Measurements from ENCODE around the gene SRGAP3.

Gene SRGAP3

DNA sequence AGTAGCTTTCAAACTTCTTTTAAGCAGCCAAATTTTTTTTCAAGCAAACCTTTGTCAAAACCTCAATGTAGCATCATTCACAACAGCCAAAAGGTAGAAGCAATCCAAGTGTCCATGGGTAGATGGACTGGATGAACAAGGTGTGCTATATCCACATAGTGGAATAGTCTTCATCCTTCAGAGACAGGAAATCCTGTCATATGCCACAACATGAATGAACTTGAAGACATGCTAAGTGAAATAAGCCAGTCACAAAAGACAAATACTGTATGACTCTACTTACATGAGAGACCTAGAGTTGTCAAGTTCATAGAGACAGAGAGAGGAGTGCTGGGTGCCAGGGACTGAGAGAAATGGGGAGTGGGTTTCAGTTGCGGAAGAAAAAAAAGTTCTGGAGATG, 87.6 kb downstream of the SRGAP3 start:
- peaks cover 5% of the 10 kb centered on the region; the same call in 1 of the 2 replicates for H3K4me1 ChIP-seq (ENCODE audit: low read length)
- H3K4me2 ChIP-seq (ENCODE audit: low read length): no peak overlapping the region
- no peak overlapping the region for H3K9ac ChIP-seq (ENCODE audit: low read length)
- no peaks in the 10 kb centered on the region for H3K79me2 ChIP-seq (ENCODE audit: low read length)
- no peaks in the 10 kb centered on the region for H4K20me1 ChIP-seq (ENCODE audit: insufficient read depth, low read length)
- H3K9me3 ChIP-seq (ENCODE audit: insufficient read depth, low read length): no peaks in the 10 kb centered on the region
- TF ChIP-seq EZH2phosphoT487 (IDR thresholded peaks at IDR 0.05; ENCODE audit: low read depth): no peak
- TF ChIP-seq, protein P1, sequence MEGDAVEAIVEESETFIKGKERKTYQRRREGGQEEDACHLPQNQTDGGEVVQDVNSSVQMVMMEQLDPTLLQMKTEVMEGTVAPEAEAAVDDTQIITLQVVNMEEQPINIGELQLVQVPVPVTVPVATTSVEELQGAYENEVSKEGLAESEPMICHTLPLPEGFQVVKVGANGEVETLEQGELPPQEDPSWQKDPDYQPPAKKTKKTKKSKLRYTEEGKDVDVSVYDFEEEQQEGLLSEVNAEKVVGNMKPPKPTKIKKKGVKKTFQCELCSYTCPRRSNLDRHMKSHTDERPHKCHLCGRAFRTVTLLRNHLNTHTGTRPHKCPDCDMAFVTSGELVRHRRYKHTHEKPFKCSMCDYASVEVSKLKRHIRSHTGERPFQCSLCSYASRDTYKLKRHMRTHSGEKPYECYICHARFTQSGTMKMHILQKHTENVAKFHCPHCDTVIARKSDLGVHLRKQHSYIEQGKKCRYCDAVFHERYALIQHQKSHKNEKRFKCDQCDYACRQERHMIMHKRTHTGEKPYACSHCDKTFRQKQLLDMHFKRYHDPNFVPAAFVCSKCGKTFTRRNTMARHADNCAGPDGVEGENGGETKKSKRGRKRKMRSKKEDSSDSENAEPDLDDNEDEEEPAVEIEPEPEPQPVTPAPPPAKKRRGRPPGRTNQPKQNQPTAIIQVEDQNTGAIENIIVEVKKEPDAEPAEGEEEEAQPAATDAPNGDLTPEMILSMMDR (IDR thresholded peaks at IDR 0.05; ENCODE audit: low read depth, low read length): no peak
- no peaks in the 10 kb centered on the region for H3K27me3 ChIP-seq (ENCODE audit: low read depth, low read length)
- no peaks in the 10 kb centered on the region for H3K36me3 ChIP-seq (replicated peaks; ENCODE audit: low read depth, low read length)
- H2AFZ ChIP-seq (ENCODE audit: low read depth, low read length): no peak overlapping the region
- H3K4me3 ChIP-seq (ENCODE audit: low read length): no peak overlapping the region
- no peak overlapping the region for H3K27ac ChIP-seq (ENCODE audit: low read length)

DNA sequence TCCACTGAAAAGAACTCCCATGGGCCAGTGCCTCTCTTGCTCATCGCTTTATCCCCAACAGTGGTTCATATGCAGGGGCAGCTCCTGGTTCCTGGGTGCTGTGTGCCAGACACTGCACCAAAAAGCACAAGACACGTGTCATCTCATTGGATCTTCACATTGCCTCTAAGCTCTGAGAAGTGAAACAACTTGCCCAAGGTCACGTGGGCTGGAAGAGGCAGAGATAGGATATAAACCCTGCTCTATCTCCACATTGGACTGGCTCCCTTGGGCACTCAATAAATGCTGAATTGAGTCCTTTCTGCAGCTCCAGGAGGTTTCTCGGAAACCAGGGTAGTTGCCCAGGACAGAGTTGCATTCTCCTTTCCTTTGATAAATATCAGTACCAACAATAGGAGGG, 88.1 kb downstream of the SRGAP3 start:
- no peak for TF ChIP-seq EZH2phosphoT487 (IDR thresholded peaks at IDR 0.05; ENCODE audit: low read depth)
- TF ChIP-seq, protein P1 (IDR thresholded peaks at IDR 0.05; ENCODE audit: low read depth, low read length): no peak
- Histone ChIP-seq H2AFZ (ENCODE audit: low read depth, low read length) (no peak overlapping the region), H3K79me2 (ENCODE audit: low read length) (no peaks in the 10 kb centered on the region), H3K4me3 (ENCODE audit: low read length) (no peak overlapping the region), H3K36me3 (replicated peaks; ENCODE audit: low read depth, low read length) (no peaks in the 10 kb centered on the region), H3K27me3 (ENCODE audit: low read depth, low read length) (no peaks in the 10 kb centered on the region), H3K9me3 (ENCODE audit: insufficient read depth, low read length) (no peaks in the 10 kb centered on the region), H3K9ac (ENCODE audit: low read length) (no peak overlapping the region), H3K4me1 (ENCODE audit: low read length) (peaks cover 5% of the 10 kb centered on the region; the same call in 1 of the 2 replicates), H4K20me1 (ENCODE audit: insufficient read depth, low read length) (no peaks in the 10 kb centered on the region), H3K4me2 (ENCODE audit: low read length) (no peak overlapping the region), H3K27ac (ENCODE audit: low read length) (no peak overlapping the region)

DNA sequence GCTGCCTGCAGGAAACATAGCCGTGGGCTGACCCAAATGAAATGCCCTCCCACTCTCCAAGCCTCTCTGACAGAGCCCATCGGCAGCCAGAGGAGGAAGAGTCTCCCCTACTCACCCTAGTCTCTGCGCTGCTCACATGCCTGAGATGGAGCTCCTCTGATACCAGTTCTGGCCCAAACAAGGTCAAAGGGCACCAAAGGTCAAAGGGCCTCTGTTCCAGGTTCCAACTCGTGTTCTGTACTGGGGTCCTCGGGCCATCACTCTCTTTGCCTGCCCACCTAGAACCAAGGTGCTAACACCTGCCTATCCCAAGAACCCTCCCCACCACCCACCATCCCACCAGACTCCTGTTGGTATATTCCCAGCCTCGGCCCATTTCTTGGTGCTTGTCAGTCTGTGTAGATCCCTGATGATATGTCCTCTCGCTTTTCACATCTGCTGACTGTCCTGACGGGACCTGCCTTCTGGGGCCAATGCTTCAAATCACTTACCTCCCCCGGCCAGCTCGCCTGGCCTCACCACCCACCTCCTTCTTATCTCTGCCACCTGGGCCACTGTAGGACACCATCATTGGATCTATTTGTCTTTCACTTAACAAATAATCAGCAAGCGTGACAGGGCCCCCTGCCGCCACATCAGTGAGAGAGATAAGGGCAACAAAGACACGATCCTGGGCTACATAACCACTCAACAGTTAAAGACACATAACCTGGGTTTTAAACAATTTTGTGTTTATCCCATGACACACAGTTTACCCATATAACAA, 90.4 kb downstream of the SRGAP3 start:
- Histone ChIP-seq H3K79me2 (ENCODE audit: low read length) (no peaks in the 10 kb centered on the region), H3K27ac (ENCODE audit: low read length) (no peak overlapping the region), H3K4me1 (ENCODE audit: low read length) (peaks cover 5% of the 10 kb centered on the region; the same call in 1 of the 2 replicates), H2AFZ (ENCODE audit: low read depth, low read length) (no peak overlapping the region), H3K9me3 (ENCODE audit: insufficient read depth, low read length) (no peaks in the 10 kb centered on the region), H4K20me1 (ENCODE audit: insufficient read depth, low read length) (no peaks in the 10 kb centered on the region), H3K4me2 (ENCODE audit: low read length) (no peak overlapping the region), H3K9ac (ENCODE audit: low read length) (no peak overlapping the region), H3K4me3 (ENCODE audit: low read length) (no peak overlapping the region), H3K36me3 (replicated peaks; ENCODE audit: low read depth, low read length) (no peaks in the 10 kb centered on the region), H3K27me3 (ENCODE audit: low read depth, low read length) (no peaks in the 10 kb centered on the region)
- TF ChIP-seq EZH2phosphoT487 (IDR thresholded peaks at IDR 0.05; ENCODE audit: low read depth): no peak
- TF ChIP-seq, protein P1 (IDR thresholded peaks at IDR 0.05; ENCODE audit: low read depth, low read length): no peak

DNA sequence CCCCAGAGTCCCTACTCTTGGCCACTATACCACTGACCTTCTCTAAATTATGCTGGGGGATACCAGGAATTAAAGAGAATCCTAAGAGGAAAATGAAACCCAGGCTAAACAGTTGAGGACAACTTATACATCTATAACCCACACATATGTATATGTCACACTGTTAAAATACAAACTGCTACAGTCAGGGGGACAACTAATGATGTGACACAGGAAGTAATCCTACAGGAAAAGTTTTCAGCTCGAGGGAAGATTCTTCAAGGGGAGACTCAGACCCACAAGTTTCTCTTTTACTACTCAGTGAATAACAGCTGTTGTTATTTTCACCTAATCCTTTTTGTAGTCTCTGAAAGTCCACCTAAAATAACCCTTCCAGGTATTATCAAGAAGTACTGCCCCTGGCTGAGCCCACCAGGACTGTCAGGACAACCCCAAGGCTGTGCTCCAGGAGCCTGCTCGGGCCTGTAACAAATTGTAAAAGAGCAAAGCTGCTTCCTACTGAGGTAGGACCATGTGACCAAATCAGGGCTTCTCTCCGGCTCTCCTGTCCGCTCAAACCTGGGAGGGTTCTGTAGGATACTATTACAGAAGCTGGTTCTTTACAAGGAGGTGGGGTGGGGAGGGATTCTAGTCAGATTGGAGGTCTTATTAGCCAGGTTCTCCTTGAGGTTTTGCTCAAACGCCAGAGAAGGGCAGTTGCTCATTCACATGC, 91.6 kb downstream of the SRGAP3 start:
- Histone ChIP-seq H3K4me1 (ENCODE audit: low read length) (peaks cover 5% of the 10 kb centered on the region; the same call in 1 of the 2 replicates), H3K79me2 (ENCODE audit: low read length) (no peaks in the 10 kb centered on the region)
- TF ChIP-seq, protein P1 (IDR thresholded peaks at IDR 0.05; ENCODE audit: low read depth, low read length): no peak
- no peak for TF ChIP-seq EZH2phosphoT487 (IDR thresholded peaks at IDR 0.05; ENCODE audit: low read depth)

More for the DNA sequence above, 91.6 kb downstream of the SRGAP3 start:
- no peaks in the 10 kb centered on the region for H3K9me3 ChIP-seq (ENCODE audit: insufficient read depth, low read length)
- no peak overlapping the region for H3K4me3 ChIP-seq (ENCODE audit: low read length)
- H2AFZ ChIP-seq (ENCODE audit: low read depth, low read length): no peak overlapping the region
- no peak overlapping the region for H3K9ac ChIP-seq (ENCODE audit: low read length)
- H4K20me1 ChIP-seq (ENCODE audit: insufficient read depth, low read length): no peaks in the 10 kb centered on the region
- H3K4me2 ChIP-seq (ENCODE audit: low read length): no peak overlapping the region
- H3K36me3 ChIP-seq (replicated peaks; ENCODE audit: low read depth, low read length): no peaks in the 10 kb centered on the region
- H3K27me3 ChIP-seq (ENCODE audit: low read depth, low read length): no peaks in the 10 kb centered on the region
- H3K27ac ChIP-seq (ENCODE audit: low read length): no peak overlapping the region

Data from OCI-LY3 (cell line).